Colon (tissue), 2 donors: ENCODE data around the gene LRRD1.
"Not testable (repeated sequence)": the region's sequence is repeated elsewhere in the genome, so short reads cannot be mapped to it uniquely, and the experiment has no call there.

ENCODE experiments used
- FAIRE-seq: peaks from 2 replicates; lab custom pipeline; 2012; peaks lifted over from hg19 to GRCh38; lab: Jason Lieb, UNC
- donor health status: control.
- donor health status: control.

Gene LRRD1

DNA sequence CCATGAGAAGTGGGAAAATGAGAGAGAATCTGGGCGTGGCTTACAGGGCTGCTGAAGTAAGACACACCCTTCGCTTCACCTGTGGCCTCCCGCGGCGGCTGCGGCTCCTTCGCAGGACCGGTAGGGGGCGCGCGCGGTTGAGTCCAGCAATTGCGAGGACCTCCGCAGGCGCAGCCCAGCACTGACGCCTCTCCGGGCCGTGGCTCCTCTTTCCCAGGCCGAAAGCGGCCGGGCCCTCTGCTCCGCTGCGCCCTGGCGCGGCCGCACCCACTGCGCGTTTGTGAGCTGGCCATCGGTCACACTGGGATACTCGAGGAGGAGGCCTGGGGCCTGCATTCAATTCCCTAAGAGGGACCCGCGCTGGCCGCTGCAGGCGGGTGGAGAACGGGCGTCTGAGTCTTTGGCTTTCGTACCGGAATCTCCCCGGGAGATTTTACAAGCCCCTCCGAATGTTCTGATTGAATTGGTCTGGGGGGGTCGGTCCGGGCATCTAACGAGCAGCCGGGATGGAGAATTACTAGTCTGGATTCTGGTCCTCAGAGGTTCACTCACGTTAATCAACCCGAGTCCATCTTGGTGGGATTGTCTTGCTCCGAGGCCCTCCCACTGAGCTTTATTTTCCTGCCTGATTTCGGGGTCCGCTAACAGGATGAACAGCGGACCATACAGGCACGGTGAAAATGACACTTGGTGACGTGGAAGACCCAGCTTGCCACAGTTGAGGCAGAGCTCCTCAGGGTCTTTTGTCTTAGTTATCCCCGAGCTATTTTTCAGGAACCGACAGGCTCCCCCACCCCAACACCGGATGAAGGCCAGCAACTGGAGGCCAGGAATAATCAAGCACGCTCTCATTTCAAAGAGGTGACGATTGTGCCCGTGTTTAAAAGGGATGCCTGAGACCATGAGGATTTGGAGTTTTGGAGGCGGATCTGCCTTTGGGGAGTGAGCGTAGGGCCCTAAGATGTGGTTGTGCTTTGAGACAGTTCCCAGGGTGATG, at the start of gene LRRD1:
LRRD1 (minus strand) TSS at position 215 of the 997 bp plus-strand sequence. CDS start 13,940 bp downstream, outside the sequence.
- no peak for FAIRE-seq

DNA sequence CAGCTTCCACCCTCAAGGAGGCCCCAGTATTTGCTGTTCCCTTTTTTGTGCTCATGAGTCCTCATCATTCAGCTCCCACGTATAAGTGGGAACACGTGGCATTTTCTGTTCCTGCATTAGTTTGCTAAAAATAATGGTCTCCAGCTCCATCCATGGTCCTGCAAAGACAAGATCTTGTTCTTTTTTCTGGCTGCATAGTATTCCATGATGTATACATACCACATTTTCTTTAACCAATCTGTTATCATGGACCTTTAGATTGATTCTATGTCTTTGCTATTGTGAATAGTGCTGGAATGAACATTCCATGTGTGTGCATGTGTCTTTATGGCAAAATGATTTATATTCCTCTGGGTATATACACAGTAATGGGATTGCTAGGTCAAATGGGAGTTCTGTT, 49.8 kb upstream of the LRRD1 start:
- no peak for FAIRE-seq

DNA sequence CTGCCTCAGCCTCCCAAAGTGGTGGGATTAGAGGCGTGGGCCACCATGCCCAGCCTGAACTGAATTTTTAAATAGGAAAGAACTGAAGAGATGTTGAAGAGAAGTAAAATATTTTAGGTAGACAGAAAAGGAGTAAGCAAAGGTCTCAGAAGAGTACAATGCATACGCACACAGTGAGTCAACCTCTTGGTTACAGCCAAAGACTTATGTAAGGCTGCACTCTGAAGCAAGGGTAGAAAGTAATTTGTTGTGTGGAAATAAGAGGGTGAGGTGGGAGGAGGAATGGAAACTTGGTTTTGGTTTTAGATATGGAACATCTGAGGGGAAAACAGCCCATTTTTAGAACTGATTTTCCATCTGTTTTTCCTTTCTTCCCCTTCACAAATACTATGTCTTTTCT, 49.2 kb upstream of the LRRD1 start:
- FAIRE-seq = no peak

DNA sequence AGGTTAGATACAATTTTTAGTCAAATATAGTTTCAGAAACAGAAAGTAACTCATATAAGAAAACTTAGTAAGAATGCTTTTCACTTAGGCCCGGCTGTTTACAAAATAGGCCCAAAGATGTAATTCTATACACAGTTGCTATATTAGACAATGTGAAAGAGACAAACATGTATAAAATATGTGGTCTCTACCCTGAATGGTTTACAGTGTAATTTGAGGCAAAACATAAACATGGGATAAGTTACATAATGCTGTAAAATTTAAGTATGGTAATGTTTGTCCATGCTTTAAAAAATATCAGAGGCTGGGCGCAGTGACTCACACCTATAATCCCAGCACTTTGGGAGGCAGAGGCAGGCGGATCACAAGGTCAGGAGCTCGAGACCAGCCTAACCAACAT, 48.0 kb upstream of the LRRD1 start:
- no peak for FAIRE-seq

DNA sequence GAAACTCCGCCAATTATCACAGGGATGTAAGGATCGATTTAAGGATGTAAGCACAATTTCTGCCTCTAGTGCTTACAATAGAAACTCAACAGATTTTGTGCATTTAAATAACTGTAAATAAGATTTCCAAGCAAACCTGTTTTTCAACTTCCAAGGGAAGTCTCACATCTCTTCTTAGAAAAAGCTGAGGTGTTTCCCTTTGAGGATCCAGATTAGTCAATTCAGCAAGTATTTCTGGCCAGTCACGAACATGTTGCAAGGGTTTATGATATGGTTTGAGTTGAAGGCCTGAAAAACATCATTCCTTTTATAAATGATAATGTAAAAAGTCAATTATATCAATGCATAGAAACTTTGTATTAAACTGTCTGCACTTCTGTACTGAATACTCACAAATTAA, 42.8 kb upstream of the LRRD1 start:
- no peak for FAIRE-seq

DNA sequence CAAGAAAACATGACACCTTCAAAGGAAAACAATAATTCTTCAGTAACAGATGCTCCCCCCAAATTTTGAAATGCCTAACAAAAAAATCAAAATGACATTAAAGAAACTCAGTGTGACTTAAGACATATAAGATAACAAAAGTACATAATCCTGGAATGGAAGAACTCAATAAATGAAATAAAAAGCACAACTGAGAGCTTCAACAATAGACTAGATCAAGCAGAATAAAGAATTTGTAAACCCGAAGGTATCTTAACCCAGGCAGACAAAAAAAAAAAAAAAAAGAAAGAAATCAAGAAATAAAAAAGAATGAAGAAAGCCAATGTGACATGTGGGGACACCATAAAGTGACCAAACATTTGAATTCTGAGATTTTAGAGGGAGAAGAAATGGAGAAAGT, 27.7 kb upstream of the LRRD1 start:
- FAIRE-seq = no peak

DNA sequence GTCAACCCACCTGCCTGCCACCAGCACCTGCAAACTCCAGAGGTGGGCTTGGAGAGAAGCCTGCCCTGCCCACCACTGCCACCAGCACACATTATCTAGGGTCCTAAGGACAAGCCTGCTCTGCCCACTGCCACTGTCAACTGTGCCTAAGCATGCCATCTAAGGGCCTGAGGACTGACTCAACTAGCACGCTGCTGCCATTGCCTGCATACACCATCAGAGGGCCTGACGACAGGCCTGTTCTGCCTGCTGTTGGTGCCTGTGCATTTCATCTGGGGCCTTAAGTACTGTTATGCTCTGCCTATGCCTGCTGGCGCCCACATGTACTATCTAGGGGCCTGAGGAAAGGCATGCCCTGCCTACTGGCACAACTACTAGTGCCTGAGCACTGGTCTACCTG, 27.0 kb upstream of the LRRD1 start:
- FAIRE-seq = no peak

DNA sequence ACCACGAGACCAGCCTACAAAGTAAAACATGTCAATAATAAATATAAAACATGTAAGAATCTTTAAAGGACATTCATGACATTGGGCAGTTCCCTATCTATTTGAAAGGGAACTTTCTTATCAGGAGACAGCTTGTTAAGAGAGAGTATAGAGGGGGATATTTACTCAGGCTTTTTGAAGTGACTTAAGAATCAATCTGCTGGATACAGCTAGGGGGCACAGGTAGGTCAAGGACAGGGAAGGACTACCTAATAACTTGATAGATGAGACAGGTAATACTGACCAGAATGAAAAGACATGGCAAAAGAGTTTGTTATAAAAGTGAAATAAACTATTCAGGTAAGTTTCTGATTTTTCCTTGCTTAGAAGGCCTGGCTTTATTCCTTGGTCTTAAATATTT, 21.8 kb upstream of the LRRD1 start:
- no peak for FAIRE-seq

DNA sequence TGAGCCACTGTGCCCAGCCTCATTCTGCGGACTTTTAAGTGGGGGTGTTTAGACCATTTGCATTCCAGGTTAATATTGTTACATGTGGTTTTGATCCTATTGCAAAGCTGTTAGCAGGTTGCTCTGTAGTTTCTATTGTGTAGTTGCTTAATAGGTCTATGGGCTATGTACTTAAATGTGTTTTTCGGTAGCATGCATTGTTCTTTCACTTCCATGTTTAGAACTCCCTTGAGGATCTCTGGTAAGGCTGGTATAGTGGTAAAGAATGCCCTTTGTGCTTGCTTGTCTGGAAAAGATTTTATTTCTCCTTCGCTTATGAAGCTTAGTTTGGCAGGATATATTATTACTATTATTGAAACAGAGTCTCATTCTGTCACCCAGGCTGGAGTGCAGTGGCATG, 13.4 kb upstream of the LRRD1 start:
- FAIRE-seq = no peak

DNA sequence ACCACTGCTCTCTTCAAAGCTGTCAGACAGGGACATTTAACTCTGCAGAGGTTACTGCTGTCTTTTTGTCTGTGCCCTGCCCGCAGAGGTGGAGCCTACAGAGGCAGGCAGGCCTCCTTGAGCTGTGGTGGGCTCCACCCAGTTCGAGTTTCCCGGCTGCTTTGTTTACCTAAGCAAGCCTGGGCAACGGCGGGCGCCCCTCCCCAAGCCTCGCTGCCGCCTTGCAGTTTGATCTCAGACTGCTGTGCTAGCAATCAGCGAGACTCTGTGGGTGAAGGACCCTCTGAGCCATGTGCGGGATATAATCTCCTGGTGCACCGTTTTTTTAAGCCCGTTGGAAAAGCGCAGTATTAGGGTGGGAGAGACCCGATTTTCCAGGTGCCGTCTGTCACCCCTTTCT, 10.3 kb upstream of the LRRD1 start:
- not testable (repeated sequence) for FAIRE-seq

DNA sequence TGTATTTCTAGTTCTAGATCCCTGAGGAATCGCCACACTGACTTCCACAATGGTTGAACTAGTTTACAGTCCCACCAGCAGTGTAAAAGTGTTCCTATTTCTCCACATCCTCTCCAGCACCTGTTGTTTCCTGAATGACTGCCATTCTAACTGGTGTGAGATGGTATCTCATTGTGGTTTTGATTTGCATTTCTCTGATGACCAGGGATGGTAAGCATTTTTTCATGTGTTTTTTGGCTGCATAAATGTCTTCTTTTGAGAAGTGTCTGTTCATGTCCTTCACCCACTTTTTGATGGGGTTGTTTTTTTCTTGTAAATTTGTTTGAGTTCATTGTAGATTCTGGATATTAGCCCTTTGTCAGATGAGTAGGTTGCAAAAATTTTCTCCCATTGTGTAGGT, 5.4 kb upstream of the LRRD1 start:
- FAIRE-seq = not testable (repeated sequence)

DNA sequence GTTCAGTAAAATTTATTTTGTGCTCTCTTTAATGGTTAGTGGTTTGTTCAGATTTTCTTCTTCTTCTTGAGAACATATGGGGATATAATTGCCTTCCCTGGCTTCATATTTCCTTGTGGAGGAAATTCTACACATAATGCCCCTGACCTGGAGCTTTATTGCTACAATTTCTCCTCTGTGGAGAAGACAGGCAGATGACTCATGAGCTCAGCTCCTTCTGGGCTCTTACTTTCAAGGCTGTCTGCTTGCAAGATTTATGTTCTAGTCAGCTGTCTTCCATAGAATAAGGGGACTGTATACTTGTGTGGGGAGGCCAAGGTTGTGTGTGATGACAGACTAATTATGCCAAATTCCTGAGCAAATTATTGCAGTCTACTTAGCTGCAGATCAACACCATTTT, 1.6 kb downstream of the LRRD1 start:
- no peak for FAIRE-seq

DNA sequence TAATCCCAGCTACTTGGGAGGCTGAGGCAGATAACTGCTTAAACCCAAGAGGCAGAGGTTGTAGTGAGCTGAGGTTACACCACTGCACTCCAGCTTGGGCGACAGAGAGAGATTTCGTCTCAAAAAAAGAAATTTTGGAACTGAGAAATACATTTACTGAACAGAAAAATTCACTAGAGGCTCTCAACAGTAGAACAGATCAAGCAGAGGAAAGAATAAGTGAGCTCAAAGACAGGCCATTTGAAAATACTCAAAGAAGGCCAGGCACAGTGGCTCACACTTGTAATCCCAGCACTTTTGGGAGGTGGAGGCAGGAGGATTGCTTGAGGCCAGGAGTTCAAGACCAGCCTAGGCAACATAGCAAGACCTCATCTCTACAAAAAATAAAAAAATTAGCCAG, 9.4 kb downstream of the LRRD1 start:
- FAIRE-seq = not testable (repeated sequence)

DNA sequence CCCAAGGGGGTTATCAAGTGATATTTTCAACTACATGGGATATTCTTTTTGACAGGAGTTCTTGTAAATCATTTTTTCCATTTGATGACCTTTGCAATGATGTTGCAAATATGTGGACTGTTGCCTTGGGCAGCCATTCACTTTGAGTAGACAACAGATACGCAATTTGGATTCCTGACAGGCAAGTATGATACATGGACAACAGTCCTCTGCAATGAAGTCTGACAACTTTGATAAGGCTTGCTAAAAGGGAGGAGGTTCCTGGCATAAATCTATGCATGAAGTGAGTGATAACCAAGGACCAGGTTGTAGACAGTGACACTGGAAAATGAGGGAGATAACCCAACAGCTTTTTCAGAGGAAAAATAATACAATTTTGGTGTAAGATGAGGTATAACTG, 17.7 kb downstream of the LRRD1 start:
- no peak for FAIRE-seq

DNA sequence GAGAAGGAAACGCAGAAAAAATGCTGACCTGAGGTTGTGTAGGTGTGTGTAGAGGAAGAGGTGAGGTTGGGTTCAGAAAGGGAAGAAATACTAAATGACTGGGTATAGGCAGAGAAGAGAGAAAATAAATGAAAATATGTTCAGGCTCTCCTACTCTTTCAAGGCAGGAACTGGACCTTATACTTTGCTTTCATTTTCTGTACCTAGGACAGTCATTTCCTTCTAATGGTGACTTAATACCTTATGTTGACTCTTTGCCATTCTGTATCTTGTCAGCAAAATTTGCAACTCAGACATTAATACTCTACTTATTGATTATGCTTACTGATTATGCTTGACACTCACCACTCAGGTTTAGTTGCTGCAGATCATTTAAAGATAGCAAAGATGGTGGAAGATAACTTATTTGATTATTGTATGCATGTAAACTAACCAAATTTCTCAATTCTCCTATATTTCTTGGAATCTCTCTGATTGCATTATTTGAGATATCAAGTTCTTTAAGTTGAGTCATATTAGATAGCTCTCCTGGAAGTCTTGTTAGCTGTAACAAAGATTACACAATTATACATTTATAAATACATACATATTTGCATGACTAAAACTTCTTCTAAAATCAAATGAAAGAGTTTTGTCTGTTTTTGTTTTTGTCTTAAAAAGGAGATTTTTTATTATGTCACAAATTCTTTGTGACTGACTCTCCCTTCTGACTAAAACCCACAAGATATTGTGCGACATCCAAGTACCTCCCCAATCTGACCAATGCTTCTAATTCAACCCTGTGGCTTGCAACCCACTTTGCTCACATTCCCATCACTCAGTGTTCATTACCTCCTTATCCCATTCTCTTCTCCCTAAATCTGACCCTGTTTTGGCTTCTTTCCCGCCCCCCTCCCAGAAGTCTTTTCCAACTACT, 20.0 kb downstream of the LRRD1 start:
- no peak for FAIRE-seq

DNA sequence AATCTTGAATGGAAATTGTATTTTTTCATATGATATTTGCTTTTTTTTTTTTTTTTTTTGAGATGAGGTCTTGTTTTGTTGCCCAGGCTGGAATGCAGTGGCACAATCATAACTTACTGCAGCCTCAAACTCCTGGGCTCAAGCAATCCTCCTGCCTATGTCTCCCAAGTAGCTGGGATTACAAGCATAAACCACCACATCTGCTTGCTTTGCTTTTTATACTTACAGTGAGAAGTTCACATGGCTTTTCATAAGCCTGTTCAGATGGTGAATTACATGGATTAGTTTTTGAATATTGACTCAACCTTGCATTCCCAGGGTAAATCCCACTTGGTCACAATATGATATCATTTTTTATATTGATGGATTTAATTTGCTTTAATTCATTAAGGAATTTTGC, 22.0 kb downstream of the LRRD1 start:
- FAIRE-seq = no peak

DNA sequence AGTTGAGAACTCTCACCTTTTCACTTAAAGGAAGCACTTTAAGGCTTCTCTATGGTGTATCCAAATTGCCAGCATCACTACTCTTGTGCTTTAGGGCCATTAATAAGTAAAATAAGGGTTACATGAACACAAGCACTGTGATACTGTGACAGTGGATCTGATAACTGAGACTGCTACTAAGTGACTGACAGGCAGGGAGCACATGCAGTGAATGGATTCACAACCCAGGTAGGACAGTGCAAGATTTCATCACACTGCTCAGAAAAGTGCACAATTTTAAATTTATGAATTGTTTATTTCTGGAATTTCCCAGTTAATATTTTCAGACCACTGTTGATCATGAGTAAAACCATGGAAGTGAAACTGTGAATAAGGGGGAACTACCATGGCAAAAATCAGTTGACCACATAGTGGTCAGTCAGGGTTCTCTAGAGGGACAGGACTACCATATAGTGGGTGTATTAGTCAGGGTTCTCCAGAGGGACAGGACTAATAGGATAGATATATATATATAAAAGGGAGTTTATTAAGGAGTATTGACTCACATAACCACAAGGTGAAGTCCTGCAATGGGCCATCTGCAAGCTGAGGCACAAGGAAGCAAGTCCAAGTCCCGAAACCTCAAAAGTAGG, 23.7 kb downstream of the LRRD1 start:
- FAIRE-seq = no peak

DNA sequence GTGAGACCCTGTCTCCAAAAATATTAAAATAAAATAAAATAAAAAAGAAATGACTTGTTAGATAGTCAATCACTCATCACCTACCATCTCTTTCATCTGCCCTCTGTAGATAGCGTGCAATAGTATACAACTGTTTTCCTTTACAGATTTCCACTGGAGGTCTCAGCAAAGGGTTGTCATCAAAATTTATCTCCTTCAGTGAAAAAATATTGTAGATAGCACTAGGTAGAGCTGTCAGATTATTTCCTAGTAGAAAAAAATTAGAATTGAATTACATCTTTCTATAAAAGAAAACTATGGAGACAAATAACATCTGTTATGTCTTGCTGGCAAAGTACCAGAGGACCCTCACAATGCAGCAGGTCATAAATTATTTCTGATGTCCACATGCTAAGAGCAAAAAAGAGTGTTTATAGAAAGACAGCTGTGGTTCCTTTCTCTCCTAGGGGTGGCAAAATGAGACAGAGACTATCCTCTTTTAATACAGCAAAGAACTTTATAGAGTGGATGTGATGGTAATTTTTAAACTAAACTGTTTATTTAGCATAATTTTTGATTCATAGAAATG, 28.4 kb downstream of the LRRD1 start:
- no peak for FAIRE-seq

DNA sequence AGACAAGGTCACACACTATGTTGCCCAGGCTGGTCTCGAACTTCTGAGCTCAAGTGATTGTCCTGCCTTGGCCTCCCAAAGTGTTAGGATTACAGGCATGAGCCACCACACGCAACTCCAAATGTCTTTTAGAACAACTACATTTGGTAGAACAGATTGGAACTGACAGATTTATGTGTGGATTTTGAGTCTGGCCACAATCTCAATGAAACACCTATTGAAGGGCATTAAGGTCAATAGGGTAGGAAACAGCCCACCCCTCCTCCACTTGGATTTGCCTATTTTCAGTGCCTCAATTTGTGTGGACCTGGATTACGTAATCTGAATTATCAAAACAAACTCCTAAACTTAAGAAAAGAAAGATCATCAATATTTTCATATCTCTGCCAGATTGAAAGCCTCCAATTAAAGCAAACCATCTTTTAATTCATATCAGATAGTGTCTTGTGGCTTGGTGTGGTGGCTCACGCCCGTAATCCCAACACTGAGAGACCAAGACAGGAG, 29.2 kb downstream of the LRRD1 start:
- no peak for FAIRE-seq

DNA sequence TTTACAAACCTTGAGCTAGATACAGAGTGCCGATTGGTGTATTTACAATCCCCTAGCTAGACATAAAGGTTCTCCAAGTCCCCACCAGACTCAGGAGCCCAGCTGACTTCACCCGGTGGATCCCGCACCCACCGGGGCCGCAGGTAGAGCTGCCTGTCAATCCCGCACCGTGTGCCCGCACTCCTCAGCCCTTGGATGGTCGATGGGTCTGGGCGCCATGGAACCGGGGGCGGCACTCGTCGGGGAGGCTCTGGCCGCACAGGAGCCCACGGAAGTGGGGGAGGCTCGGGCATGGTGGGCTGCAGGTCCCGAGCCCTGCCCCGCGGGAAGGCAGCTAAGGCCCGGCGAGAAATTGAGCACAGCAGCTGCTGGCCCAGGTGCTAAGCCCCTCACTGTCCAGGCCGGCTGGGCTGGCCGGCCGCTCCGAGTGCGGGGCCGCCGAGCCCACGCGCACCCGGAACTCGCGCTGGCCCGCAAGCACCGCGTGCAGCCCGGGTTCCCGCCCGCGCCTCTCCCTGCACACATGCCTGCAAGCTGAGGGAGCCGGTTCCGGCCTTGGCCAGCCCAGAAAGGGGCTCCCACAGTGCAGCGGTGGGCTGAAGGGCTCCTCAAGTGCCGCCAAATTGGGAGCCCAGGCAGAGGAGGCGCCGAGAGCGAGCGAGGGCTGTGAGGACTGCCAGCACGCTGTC, 35.6 kb downstream of the LRRD1 start:
- FAIRE-seq = not testable (repeated sequence)

DNA sequence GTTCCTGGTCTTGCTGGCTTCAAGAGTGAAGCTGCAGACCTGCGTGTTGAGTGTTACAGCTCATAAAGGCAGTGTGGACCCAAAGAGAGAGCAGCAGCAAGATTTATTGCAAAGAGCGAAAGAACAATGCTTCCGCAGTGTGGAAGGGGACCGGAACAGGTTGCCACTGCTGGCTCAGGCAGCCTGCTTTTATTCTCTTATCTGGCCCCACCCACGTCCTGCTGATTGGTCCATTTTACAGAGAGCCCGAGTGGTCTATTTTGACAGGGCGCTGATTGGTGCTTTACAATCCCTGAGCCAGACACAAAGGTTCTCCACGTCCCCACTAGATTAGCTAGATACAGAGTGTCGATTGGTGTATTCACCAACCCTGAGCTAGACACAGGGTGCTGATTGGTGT, 36.2 kb downstream of the LRRD1 start:
- FAIRE-seq = not testable (repeated sequence)
